IPS-NIHi7 (cell line): ENCODE results near the gene FCN2.

ENCODE experiments used
- DNase-seq: peaks from one replicate; pipeline ENCODE4 v3.0.0; 2012; ENCODE audit warnings: mixed read lengths; ENCODE audit errors: extremely low spot score

The FCN2 gene

DNA sequence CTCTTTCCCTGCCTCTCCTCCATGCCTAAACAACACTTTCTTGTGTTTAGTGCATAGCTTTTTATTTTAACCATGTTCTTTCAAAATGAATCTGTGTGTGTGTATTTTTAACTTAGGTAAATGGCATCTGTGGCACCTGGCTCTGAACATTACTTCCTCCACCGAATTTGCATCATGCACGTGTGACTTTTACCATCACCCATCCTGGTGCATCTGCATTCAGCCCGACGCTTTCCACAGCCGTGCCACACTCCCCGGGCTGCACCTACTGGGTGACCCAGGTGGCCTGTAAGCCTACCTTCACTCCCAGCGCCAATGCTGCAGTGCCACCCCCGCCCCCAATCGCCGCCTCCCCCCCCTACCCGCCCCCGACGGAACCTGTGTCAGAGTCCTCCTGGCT lies 49.8 kb downstream of the FCN2 start:
- no peak for DNase-seq

DNA sequence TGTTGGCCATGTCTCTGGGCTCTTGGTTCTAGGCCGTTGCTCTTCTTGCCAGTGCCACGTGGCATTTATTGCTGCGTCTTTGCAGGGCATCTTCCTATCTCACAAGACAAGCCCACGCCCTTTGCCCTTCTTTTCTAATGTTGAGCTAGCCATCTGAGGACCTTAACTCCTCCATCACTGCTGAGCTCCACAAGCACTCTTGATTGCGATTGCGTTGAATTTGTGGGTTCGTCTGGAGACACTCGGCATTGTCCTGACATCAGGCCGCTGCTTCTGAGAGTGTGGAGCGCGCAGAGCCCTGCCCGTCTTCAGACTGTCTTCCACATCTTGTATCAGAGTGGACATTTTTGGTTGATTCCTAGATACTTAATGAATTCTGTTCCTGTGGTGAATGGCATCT lies 51.6 kb downstream of the FCN2 start:
- DNase-seq = no peak

DNA sequence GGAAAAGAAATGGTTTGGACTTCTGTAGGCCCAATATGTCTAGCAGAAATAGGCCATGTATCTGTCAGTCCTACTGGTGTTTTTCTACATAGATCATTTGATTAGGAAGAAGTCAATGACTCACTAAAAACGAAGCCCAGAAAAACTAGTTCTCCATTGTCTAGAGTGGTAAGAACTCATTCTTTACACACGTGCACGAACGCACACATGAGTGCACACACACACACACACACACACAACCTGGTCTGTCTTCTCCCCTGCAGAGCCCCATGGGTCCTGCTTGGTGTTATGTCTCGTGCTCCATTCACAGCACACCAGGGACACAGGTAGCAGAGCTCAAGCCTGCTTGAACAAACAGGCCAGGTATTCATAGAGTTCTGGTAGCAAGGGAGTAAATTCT lies 52.0 kb downstream of the FCN2 start:
- DNase-seq = no peak

DNA sequence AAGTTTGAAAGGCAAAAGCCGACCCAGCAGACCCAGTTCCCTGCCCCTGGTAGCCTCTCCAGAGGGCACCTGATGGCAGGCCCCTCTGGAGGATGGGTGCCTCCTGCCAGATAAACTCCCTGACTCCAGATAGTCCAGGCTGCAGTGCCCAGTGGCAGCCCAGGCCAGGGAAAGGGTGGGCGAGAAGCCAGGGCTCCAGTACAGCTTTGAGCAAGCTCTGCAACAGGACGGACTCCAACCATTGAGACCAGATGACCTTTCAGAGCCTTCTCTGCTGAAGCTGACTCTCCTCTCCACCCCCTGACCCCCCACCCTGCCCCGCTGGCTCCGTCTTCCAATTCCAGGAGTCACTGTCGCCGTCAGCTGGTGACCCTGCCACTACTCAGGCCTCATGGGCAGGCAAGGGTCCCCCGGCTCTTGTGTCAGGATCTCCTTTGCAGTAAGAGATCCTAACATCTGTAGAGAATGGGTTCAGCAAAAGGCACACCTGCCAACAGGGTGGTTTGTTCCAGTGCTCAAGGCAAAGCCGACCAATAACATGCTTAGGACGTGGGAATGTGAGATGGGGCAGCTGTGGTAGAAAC lies 52.6 kb downstream of the FCN2 start:
- no peak for DNase-seq

DNA sequence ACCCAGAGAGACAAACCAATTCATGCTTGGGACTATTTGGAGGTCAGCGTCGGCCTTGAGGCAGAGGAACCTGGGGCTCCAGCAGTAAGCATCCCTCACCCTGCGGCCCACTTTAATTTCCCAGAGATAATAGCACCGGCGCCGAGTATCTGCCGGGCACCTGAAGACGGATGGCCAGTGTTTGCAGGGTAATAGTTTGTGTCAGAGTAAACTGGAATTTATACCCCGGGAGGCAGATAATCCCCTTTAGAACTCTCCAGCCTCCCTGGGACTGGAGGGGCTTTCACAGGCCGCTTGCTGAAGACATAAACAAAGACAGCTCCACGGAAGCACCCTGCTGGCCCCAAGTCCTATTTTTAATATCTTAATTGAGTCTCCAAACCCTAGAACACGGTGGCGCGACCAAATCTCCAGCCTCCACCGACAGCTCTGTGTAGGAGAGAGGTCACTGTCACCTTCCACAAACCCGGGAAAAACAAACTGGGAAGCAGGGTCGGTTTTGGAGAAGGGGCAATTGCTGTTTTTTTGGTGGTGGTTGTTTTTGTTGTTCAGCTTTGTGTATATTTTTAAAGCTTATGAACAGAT lies 54.5 kb downstream of the FCN2 start:
- DNase-seq = no peak

DNA sequence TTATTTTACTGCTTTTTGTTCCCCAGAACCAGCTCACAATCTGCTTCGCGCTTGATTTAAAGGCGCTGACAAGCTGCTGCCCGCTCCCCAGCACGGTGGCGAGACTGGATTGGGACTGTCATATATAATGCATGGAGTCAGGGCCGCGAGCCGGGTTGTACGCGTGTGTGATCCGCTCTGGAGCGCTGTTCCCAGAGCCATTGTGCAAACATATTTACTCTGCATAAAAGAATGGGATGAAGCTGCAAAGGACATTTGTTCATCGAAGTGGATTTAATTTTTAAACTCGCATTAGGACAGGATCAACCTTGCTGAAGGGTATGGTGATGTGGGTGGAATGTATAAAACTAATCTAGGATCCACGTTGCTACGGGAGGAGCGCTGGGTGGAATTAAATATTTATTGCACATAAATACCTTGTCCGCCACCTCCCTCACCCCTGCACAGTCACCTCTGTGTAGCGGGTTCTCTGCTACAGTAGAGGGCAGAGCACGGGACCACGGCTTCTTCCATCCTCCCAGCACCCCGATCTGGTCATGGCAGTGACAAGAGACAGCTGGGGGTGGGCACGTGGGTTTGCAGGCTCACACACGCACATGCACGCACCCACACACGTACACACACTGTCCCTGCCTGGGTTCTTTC lies 55.2 kb downstream of the FCN2 start:
- DNase-seq = no peak

DNA sequence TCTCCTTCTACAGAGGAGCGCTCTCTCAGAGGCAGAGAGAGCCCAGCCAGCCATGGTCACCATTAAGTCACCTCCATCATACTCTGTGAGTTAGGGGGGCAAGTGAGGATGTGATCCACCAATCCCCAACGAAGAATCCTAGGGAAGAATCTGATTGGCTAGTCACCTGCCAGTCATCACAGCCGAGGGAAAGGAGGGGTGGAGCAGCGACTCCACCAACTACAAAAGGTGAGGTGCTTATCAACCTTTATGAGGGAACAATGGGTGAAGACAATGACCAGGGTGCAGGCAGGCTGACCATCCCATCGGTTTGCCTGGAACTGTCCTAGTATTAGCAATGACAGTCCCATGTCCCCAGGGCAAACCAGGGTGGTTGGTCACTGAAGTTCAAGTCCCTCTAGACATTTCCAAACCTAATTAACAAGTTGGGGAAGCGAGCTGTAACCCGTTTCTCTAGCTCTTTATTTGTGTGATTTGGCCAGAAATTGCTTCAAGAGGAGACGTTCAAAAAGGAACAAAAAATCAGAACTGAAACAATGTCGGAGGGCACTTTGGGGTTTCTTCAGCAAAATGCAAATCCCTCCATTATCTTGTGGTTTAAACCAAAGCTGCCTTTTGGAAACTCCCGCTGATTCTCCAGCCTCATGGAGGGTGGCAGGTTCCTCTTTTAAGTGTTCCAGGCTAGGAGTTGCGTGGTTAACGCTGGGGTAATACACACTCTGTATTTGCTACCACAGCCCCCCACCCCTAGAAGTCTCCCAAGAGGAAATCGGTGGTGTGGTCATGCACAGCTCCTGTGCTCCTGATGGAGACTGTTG lies 55.9 kb downstream of the FCN2 start:
- DNase-seq = no peak
